ENCODE measurements around the gene CH25H. TPM values are rescaled to one million over a fixed set of nuclear protein-coding genes. Genes with fewer than 3 reads are reported as not detected.

CH25H gene
- total RNA-seq, 2 donors from 2014 or later = 0.98 to 1.8 TPM

DNA sequence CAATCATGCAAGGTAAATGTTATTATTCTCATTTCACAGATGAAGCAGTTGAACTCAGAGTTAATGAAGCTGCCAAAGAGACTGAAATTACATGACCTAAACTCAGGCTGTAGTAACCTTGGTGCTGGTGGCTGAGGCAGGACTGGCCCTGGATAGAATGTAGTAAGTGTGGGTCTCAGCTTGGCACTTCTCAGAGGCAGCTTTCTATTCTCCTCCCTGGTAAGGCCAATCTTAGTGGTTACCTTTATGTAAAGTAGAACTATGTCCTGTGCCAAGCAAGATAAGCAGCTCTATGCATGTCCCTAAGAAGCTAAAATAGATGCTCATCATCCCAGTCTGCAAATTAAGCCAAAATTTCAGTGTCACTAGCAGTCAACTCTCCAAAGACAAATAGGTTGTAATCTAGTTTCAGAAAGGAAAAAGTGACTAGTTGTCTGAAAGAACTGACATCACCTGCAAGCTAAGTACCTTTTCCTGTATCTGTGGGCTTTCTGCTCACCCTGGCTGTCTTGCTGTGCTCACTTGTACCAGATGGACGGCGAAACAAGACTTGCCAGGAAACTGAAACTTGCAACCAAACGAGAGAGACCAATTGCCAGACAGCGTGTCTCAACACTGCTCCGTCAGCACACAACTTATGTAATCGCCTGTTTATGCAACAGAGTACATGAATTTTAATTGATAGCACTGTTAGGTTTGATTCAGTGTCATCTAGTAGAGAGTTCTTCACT is 43.7 kb downstream of the CH25H start:
- no peaks in the 10 kb centered on the region for H3K9me3 ChIP-seq
- TF ChIP-seq, protein P1, sequence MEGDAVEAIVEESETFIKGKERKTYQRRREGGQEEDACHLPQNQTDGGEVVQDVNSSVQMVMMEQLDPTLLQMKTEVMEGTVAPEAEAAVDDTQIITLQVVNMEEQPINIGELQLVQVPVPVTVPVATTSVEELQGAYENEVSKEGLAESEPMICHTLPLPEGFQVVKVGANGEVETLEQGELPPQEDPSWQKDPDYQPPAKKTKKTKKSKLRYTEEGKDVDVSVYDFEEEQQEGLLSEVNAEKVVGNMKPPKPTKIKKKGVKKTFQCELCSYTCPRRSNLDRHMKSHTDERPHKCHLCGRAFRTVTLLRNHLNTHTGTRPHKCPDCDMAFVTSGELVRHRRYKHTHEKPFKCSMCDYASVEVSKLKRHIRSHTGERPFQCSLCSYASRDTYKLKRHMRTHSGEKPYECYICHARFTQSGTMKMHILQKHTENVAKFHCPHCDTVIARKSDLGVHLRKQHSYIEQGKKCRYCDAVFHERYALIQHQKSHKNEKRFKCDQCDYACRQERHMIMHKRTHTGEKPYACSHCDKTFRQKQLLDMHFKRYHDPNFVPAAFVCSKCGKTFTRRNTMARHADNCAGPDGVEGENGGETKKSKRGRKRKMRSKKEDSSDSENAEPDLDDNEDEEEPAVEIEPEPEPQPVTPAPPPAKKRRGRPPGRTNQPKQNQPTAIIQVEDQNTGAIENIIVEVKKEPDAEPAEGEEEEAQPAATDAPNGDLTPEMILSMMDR (IDR thresholded peaks at IDR 0.05) = no peak
- DNase-seq (ENCODE audit: low spot score) = peak; percentile 62
- H3K4me1 ChIP-seq = no peaks in the 10 kb centered on the region
- no peaks in the 10 kb centered on the region for H3K36me3 ChIP-seq
- no peak overlapping the region for H3K4me3 ChIP-seq
- no peaks in the 10 kb centered on the region for H3K27me3 ChIP-seq
- no peak overlapping the region for H3K27ac ChIP-seq

DNA sequence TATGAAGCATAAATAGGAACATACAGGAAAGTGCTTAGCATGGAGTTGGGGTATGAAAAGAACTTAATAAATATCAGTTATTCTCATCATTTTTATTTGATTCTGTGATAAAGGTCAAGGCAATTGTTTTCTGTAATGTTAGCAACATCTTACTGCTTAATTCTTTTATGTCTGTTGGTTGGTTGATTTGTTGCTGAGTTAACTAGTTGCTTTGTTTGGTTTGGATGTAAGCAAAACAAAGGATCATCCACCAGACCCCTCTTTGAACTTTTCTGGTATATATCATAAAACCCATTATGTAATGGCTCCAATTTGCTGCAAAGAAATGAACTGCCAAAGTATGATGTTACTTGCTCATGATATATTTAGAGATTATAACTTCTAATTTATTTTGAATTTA is 44.5 kb downstream of the CH25H start:
- TF ChIP-seq, protein P1 (IDR thresholded peaks at IDR 0.05) = no peak
- Histone ChIP-seq H3K4me1 (no peaks in the 10 kb centered on the region), H3K9me3 (no peaks in the 10 kb centered on the region), H3K4me3 (no peak overlapping the region), H3K27ac (no peak overlapping the region), H3K36me3 (no peaks in the 10 kb centered on the region), H3K27me3 (no peaks in the 10 kb centered on the region)
- DNase-seq (ENCODE audit: low spot score) = no peak

DNA sequence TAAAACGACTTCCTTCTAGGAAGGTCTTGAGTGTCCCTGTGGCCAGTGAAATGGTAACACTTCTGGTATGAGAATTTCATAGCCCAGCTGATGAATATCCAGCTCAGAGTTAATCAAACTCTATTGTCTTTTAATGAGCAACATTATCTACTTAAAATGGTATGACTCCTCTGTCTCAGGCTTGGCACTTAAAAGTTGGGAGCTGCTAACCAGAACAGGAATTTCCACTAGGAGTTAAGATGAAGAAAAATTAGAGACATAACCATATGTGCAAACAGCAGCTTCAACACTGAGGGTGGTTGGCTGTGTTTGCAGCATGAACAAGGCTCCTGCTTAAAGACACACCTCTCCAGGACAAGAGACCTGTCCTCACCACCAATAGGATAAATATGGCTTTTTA is 46.8 kb downstream of the CH25H start:
- Histone ChIP-seq H3K4me3 (no peak overlapping the region), H3K27ac (no peak overlapping the region), H3K36me3 (no peaks in the 10 kb centered on the region), H3K27me3 (no peaks in the 10 kb centered on the region), H3K4me1 (no peaks in the 10 kb centered on the region), H3K9me3 (no peaks in the 10 kb centered on the region)
- DNase-seq (ENCODE audit: low spot score) = no peak
- TF ChIP-seq, protein P1 (IDR thresholded peaks at IDR 0.05) = no peak

DNA sequence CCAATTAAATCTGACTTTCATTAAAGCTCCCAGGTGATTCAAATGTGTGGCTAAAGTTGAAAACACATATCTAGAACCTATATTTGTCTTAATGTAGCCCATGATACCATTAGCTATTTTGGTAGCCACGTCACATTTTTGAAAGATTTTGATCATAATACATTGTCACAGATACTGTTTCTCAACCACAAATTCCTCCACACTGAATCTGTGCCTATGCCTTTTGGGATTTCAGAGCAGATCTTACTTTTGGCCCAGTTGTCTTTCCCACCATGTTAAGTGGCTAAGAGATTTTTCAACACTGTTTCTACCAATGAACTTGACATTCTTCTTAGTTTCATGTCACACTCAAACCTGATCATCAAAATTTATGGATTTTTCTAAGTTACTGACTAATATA is 47.4 kb downstream of the CH25H start:
- Histone ChIP-seq H3K27me3 (no peaks in the 10 kb centered on the region), H3K4me1 (no peaks in the 10 kb centered on the region), H3K4me3 (no peak overlapping the region), H3K27ac (no peak overlapping the region), H3K9me3 (no peaks in the 10 kb centered on the region), H3K36me3 (no peaks in the 10 kb centered on the region)
- TF ChIP-seq, protein P1 (IDR thresholded peaks at IDR 0.05) = no peak
- no peak for DNase-seq (ENCODE audit: low spot score)

DNA sequence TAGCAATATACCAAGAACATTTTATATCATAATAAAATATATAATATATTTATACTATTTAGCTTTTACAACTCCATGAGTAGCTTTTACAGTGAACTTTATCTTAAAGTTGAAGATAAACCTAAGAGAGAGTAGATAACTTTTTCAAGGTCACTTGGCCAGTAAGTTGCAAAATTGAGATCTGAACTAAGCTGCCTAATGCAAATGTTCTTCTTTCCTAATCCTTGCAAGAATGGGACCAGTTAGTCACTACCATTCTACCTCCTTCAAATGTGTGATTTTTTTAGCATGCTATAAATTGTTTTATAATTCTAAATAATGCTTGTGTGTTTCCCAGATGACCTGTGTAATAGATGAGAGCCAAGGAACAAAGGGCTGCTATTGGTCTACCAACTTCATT is 47.8 kb downstream of the CH25H start:
- Histone ChIP-seq H3K4me3 (no peak overlapping the region), H3K9me3 (no peaks in the 10 kb centered on the region), H3K36me3 (no peaks in the 10 kb centered on the region), H3K27ac (no peak overlapping the region), H3K27me3 (no peaks in the 10 kb centered on the region), H3K4me1 (no peaks in the 10 kb centered on the region)
- no peak for DNase-seq (ENCODE audit: low spot score)
- TF ChIP-seq, protein P1 (IDR thresholded peaks at IDR 0.05) = no peak

DNA sequence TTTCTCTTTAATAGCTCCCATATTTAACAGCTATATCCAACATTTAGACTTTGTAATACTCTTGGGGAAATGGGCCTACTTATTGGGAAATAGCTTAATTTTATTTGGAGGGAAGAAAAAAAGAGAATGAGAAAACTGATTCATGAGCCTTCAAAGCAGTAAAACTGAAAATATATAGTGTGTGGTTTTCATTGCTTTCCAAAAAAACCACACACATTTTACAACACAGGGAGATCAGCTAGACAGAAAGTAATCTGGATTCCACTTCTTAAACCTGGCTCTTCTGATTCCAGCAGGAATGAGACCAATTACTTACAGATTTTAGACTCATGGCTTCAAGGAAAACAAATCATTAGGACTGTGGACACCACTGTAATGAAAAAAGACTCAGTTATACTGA is 48.7 kb downstream of the CH25H start:
- no peaks in the 10 kb centered on the region for H3K36me3 ChIP-seq
- H3K4me3 ChIP-seq = no peak overlapping the region
- H3K9me3 ChIP-seq = no peaks in the 10 kb centered on the region
- H3K27me3 ChIP-seq = no peaks in the 10 kb centered on the region
- no peaks in the 10 kb centered on the region for H3K4me1 ChIP-seq
- H3K27ac ChIP-seq = no peak overlapping the region
- no peak for DNase-seq (ENCODE audit: low spot score)
- TF ChIP-seq, protein P1 (IDR thresholded peaks at IDR 0.05) = no peak

Measured in right atrium auricular region (tissue), 2 donors.